ENCODE measurements around the gene PPP6R3. TPM values are rescaled to one million over a fixed set of nuclear protein-coding genes. Genes with fewer than 3 reads are reported as not detected.

Gene PPP6R3
- total and polyA plus RNA-seq, 2 of the 8 experiments (the other 6 are each of a cell fraction or from before 2014, with no cell fraction given) = 44.6 to 150 TPM

DNA sequence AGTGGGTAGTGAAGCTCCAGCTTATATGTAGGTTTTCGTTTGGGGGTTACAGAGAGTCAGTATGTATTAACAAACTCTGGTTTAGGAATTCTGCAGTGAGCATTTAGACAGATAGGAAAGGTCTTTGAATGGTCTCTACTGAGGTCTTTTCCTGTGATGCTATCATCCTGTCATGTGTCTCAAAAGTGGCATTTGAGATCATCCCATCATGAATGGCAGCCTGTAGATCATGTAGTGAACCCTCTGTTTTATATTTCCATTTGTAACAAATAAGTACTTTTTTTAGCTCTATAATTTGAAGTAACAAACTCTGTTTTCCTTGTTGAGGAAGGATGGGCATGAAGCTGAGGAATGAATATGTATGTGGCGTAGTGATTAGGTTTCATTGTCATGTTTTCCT lies 76.2 kb downstream of the PPP6R3 start:
- Histone ChIP-seq H3K79me1 (ENCODE audit: low read depth, low read length) (peaks cover 22% of the 10 kb centered on the region), H2BK5ac (ENCODE audit: low read depth, low read length) (no peak overlapping the region), H2BK15ac (ENCODE audit: low read length) (no peak overlapping the region), H4K20me1 (replicated peaks in 1 of 2; ENCODE audit: control insufficient read depth in 1 of 2, insufficient read depth in 2 of 2, low read length in 2 of 2) (peaks cover 18 to 28% of the 10 kb centered on the region in 2 experiments), H3K79me2 (ENCODE audit: control insufficient read depth in 1 of 2, insufficient read depth in 2 of 2, low read length in 2 of 2) (peaks cover 0 to 88% of the 10 kb centered on the region in 2 experiments; a peak in 2 of 4 replicates), H4K91ac (replicated peaks; ENCODE audit: insufficient read length, low read length) (no peak overlapping the region), H2AK5ac (ENCODE audit: low read depth, low read length) (no peak overlapping the region), H3K23me2 (ENCODE audit: low read depth, low read length) (no peaks in the 10 kb centered on the region), H4K5ac (ENCODE audit: insufficient read length, low read depth, low read length) (no peak overlapping the region), H2BK20ac (ENCODE audit: low read length) (no peak overlapping the region), H2AFZ (ENCODE audit: low read length) (no peak overlapping the region), H3K4me1 (replicated peaks in 1 of 4; ENCODE audit: control insufficient read depth in 3 of 4, insufficient read depth in 4 of 4, low read length in 3 of 4) (peaks cover 12 to 22% (median 17%) of the 10 kb centered on the region in 4 experiments), H3K4me2 (ENCODE audit: insufficient read depth in 1 of 2, low read depth in 2 of 2, low read length in 2 of 2) (no peak overlapping the region), H3K27me3 (replicated peaks in 1 of 4; ENCODE audit: control insufficient read depth in 3 of 4, extremely low read depth in 1 of 4, insufficient read depth in 3 of 4, low read length in 3 of 4) (no peaks in the 10 kb centered on the region), H3K4ac (replicated peaks; ENCODE audit: insufficient read length, low read depth, low read length) (no peak overlapping the region), H3K36me3 (ENCODE audit: control insufficient read depth in 2 of 4, insufficient read depth in 4 of 4, low read length in 3 of 4) (peaks cover 2 to 23% (median 9%) of the 10 kb centered on the region in 4 experiments; a peak in 7 of 8 replicates), H3K56ac (replicated peaks; ENCODE audit: insufficient read length, low read depth, low read length) (no peak overlapping the region), H2BK12ac (ENCODE audit: low read depth, low read length) (no peak overlapping the region), H3K23ac (ENCODE audit: insufficient read length) (no peak overlapping the region), H2BK120ac (replicated peaks; ENCODE audit: low read depth, low read length) (no peak overlapping the region), H3K9me3 (ENCODE audit: insufficient read depth in 2 of 2, low read depth in 1 of 2, low read length in 1 of 2) (no peaks in the 10 kb centered on the region), H3K18ac (ENCODE audit: extremely low read depth, low read length) (no peak overlapping the region), H3K4me3 (ENCODE audit: extremely low read depth in 1 of 4, insufficient read depth in 2 of 4, low read depth in 3 of 4, low read length in 4 of 4) (no peak overlapping the region), H3K9ac (replicated peaks in 1 of 4; ENCODE audit: extremely low read depth in 1 of 4, low read depth in 3 of 4, low read length in 3 of 4) (no peak overlapping the region), H4K8ac (ENCODE audit: extremely low read depth, insufficient read depth, low read length) (no peak overlapping the region), H3K27ac (ENCODE audit: low read depth, low read length) (no peak overlapping the region), H3K14ac (ENCODE audit: insufficient read length) (no peak overlapping the region)
- FAIRE-seq = no peak
- DNase-seq (ENCODE audit: low read depth in 1 of 2, low spot score in 2 of 2) = no peak
- ChIA-PET CTCF (ENCODE audit: partially characterized antibody) (no interaction called here), POLR2A (ENCODE audit: partially characterized antibody) (interaction anchor here (0.6 to 2.1 kb wide), 2 partner anchors 37 to 153 kb away, joined by 3 to 5 read pairs; no protein-coding TSS in a partner anchor)
- 91% methylated on average over 2 of the region's 2 CpGs; no CpG with 5 or more reads in 1 of the 2 experiments for WGBS, 2 experiments (ENCODE audit: extremely low coverage in 1 of 2, insufficient coverage in 1 of 2, insufficient read length in 1 of 2, insufficient replicate concordance in 2 of 2, low coverage in 1 of 2, low lambda C conversion rate in 2 of 2, missing lambda C conversion rate in 1 of 2)
- TF ChIP-seq TEAD4 (IDR thresholded peaks at IDR 0.05; ENCODE audit: low read depth, low read length) (no peak), NRF1 (IDR thresholded peaks at IDR 0.05; ENCODE audit: low read depth, low read length) (no peak), SAP30 (IDR thresholded peaks at IDR 0.05; ENCODE audit: insufficient read depth, insufficient replicate concordance, low read length) (no peak), GABPA (IDR thresholded peaks at IDR 0.05; ENCODE audit: borderline replicate concordance, insufficient read depth, low read length) (no peak), EZH2 (IDR thresholded peaks at IDR 0.05; ENCODE audit: low read depth, low read length, severe bottlenecking) (no peak), RFX5 (IDR thresholded peaks at IDR 0.05; ENCODE audit: borderline replicate concordance, low read depth, low read length) (no peak), SRF (IDR thresholded peaks at IDR 0.05; ENCODE audit: low read depth, low read length) (no peak), CREB1 (IDR thresholded peaks at IDR 0.05) (no peak), ZNF274 (IDR thresholded peaks at IDR 0.05; ENCODE audit: borderline replicate concordance, extremely low read depth, low read length) (no peak), SIRT6 (IDR thresholded peaks at IDR 0.05; ENCODE audit: low read length) (no peak), TAF1 (IDR thresholded peaks at IDR 0.05; ENCODE audit: low read depth, low read length) (no peak), NANOG (IDR thresholded peaks at IDR 0.05; ENCODE audit: insufficient read depth, low read depth, low read length, poor library complexity, severe bottlenecking) (no peak), SIX5 (IDR thresholded peaks at IDR 0.05; ENCODE audit: low read depth, low read length) (no peak), SP2 (IDR thresholded peaks at IDR 0.05; ENCODE audit: low read length) (no peak), RAD21 (IDR thresholded peaks at IDR 0.05 in 1 of 2, conservative IDR thresholded peaks at IDR 0.05 in 1 of 2; ENCODE audit: low read depth in 2 of 2, low read length in 2 of 2) (no peak)
